CD14-positive monocyte (primary cell): ENCODE data around the gene SLC29A1. TPM values are rescaled to one million over a fixed set of nuclear protein-coding genes. Genes with fewer than 3 reads are reported as not detected.

Experiments
- DNase-seq, 3 donors: peaks; one replicate each; pipeline ENCODE4 v3.0.0-alpha.2; 2011 to 2022
- H2AFZ ChIP-seq: 2 replicates; pipeline ENCODE4 v1.6.0; 2012; ENCODE audit warnings: mild to moderate bottlenecking, low read depth, low read length, inconsistent platforms; ENCODE audit not compliant: insufficient read depth, poor library complexity, severe bottlenecking
- H3K27ac ChIP-seq, 2 donors: 1 replicate in 1 of 2; 2 replicates in 1 of 2; pipeline ENCODE4 v1.5.1; 2012 to 2013; ENCODE audit warnings: low read length in 2 of 2, control low read depth in 1 of 2, inconsistent platforms in 1 of 2, low read depth in 1 of 2, mild to moderate bottlenecking in 1 of 2
- H3K27me3 ChIP-seq, 2 donors: one replicate each; pipeline versions ENCODE4 v1.6.0 to v1.6.1; 2011 to 2013; ENCODE audit warnings: low read length in 2 of 2; ENCODE audit not compliant: control insufficient read depth in 2 of 2, insufficient read depth in 2 of 2
- H3K36me3 ChIP-seq, 2 donors: replicated peaks in 1 of 2; 1 replicate in 1 of 2; 2 replicates in 1 of 2; pipeline versions ENCODE4 v1.5.1 to v1.6.1; 2012 to 2013; ENCODE audit warnings: low read length in 2 of 2, control low read depth in 1 of 2, inconsistent platforms in 1 of 2, mild to moderate bottlenecking in 1 of 2; ENCODE audit not compliant: insufficient read depth in 2 of 2, control insufficient read depth in 1 of 2
- H3K4me1 ChIP-seq, 2 donors: 1 replicate in 1 of 2; 2 replicates in 1 of 2; pipeline versions ENCODE4 v1.5.1 to v1.6.1; 2012 to 2013; ENCODE audit warnings: low read length in 2 of 2, control low read depth in 1 of 2, inconsistent platforms in 1 of 2, mild to moderate bottlenecking in 1 of 2, moderate library complexity in 1 of 2; ENCODE audit not compliant: insufficient read depth in 2 of 2, control insufficient read depth in 1 of 2
- H3K4me2 ChIP-seq: replicated peaks from 2 replicates; pipeline ENCODE3; 2012; ENCODE audit warnings: low read length, moderate library complexity, mild to moderate bottlenecking; ENCODE audit not compliant: poor library complexity, severe bottlenecking; ENCODE audit errors: extremely low read depth
- H3K4me3 ChIP-seq, 3 experiments: fragments of 200-600 bp in 1 of 3; sonication (generic) in 1 of 3; replicated peaks in 1 of 3; 1 replicate in 2 of 3; 2 replicates in 1 of 3; pipeline ENCODE4 v1.5.1; 2011 to 2013; ENCODE audit warnings: low read length in 3 of 3, mild to moderate bottlenecking in 3 of 3, control low read depth in 2 of 3, low read depth in 2 of 3, inconsistent platforms in 1 of 3, moderate library complexity in 1 of 3
- H3K79me2 ChIP-seq: 2 replicates; pipeline ENCODE4 v1.6.0; 2012; ENCODE audit warnings: mild to moderate bottlenecking, control low read depth, inconsistent platforms, low read length, moderate library complexity; ENCODE audit not compliant: insufficient read depth
- H3K9ac ChIP-seq: 2 replicates; pipeline ENCODE4 v1.6.0; 2017; ENCODE audit warnings: low read length, mild to moderate bottlenecking; ENCODE audit not compliant: insufficient read depth, poor library complexity, severe bottlenecking
- H3K9me3 ChIP-seq, 2 donors: replicated peaks in 1 of 2; 1 replicate in 1 of 2; 2 replicates in 1 of 2; pipeline versions ENCODE4 v1.5.1 to v1.6.1; 2012 to 2013; ENCODE audit warnings: low read length in 2 of 2, control low read depth in 1 of 2; ENCODE audit not compliant: control insufficient read depth in 1 of 2, insufficient read depth in 1 of 2
- H4K20me1 ChIP-seq: 2 replicates; pipeline ENCODE4 v1.6.0; 2012; ENCODE audit warnings: mild to moderate bottlenecking, low read length, control low read depth, moderate library complexity; ENCODE audit not compliant: insufficient read depth
- H3K27ac Mint-ChIP-seq, 7 donors: one replicate each; pipeline ENCODE4 v1.8.0; 2020; ENCODE audit warnings: mild to moderate bottlenecking in 7 of 7, mixed read lengths in 7 of 7, moderate library complexity in 6 of 7, inconsistent platforms in 2 of 7
- H3K27me3 Mint-ChIP-seq, 3 donors: one replicate each; pipeline ENCODE4 v1.8.0; 2021 to 2022; ENCODE audit warnings: low read depth in 3 of 3, mild to moderate bottlenecking in 3 of 3, mixed read lengths in 3 of 3, moderate library complexity in 3 of 3, inconsistent platforms in 1 of 3
- H3K36me3 Mint-ChIP-seq, 2 donors: one replicate each; pipeline ENCODE4 v1.8.0; 2020; ENCODE audit warnings: mixed read lengths in 2 of 2, inconsistent platforms in 1 of 2, mild to moderate bottlenecking in 1 of 2
- H3K4me1 Mint-ChIP-seq: one replicate; pipeline ENCODE4 v1.8.0; 2020; ENCODE audit warnings: mild to moderate bottlenecking, mixed read lengths
- H3K4me3 Mint-ChIP-seq, 2 donors: one replicate each; pipeline ENCODE4 v1.8.0; 2020; ENCODE audit warnings: mild to moderate bottlenecking in 2 of 2, mixed read lengths in 2 of 2, moderate library complexity in 1 of 2
- H3K9me3 Mint-ChIP-seq, 7 donors: one replicate each; pipeline ENCODE4 v1.8.0; 2020 to 2022; ENCODE audit warnings: mixed read lengths in 7 of 7, mild to moderate bottlenecking in 6 of 7, moderate library complexity in 6 of 7, inconsistent platforms in 2 of 7
- WGBS: methylation state at CpG from one replicate; pipeline ENCODE4 v1.1.5; 2013; ENCODE audit warnings: missing lambda C conversion rate; ENCODE audit not compliant: insufficient coverage; 5-methylcytosine and 5-hydroxymethylcytosine counted together
- intact Hi-C, 2 donors: fragments of 100-400 bp; cut with micrococcal nuclease; formaldehyde crosslinking; loops; one replicate each; pipeline versions ENCODE4 v1.15.0 to v1.15.1; 2023
- polyA plus RNA-seq, 3 donors: library from polyadenylated mRNA; depleted of rRNA in 1 of 3; unstranded in 2 of 3; stranded (reverse) in 1 of 3; fragments of 300-500 nt in 2 of 3; fragments of >200 nt in 1 of 3; fragmentation: Illumina TruSeq in 2 of 3; gene quantifications; 1 replicate in 2 of 3; 2 replicates in 1 of 3; pipeline ENCODE4 v1.2.3, GENCODE V29; 2012 to 2021
- TF ChIP-seq, protein P1 (sequence below): fragments of 200-600 bp; IDR thresholded peaks from one replicate; pipeline ENCODE4 v1.8.0; 2022; ENCODE audit warnings: antibody characterized with exemption, mild to moderate bottlenecking

The SLC29A1 gene
- polyA plus RNA-seq, 3 donors, result 14.3 to 23.2 (median 15.0) TPM

DNA sequence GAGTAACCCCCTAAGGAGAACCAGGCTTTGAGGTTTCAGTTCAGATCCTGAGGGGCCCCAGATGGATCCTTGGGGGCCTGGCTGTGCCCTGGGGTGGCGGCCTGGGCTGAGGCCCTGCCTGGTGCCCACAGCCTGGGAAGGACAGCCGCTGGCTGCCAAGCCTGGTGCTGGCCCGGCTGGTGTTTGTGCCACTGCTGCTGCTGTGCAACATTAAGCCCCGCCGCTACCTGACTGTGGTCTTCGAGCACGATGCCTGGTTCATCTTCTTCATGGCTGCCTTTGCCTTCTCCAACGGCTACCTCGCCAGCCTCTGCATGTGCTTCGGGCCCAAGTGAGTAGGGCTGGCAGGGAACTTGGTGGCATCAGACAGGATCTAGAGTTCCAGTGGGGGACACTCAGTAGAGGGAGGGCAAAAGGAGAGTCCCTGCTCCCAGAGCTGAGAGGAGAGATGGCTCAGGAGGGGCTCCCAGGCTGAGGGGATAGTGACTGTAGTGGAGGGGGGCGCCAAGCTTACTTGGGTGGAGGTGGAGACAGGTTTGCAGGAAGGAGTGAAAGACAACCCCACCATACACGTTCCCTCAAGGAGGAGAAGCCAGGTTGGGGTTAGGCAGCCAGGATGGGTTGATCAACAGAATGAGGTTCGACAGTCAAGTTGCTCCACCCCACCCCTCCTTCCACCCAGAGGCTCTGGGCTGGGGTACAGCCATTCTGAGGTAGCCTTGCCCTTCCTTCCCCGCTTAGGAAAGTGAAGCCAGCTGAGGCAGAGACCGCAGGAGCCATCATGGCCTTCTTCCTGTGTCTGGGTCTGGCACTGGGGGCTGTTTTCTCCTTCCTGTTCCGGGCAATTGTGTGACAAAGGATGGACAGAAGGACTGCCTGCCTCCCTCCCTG lies 9.5 kb downstream of the SLC29A1 start:
- Mint-ChIP-seq H3K27ac (peak overlapping the region in 5 of 7 donors; percentile 62 to 88 (median 73)), H3K4me3 (peak overlapping the region in 1 of 2 donors; percentile 7), H3K36me3 (peaks cover 19 to 32% of the 10 kb centered on the region in 2 donors), H3K4me1 (peaks cover 47% of the 10 kb centered on the region), H3K27me3 (peaks cover 0 to 3% (median 0%) of the 10 kb centered on the region in 3 donors), H3K9me3 (peaks cover 0 to 1% (median 0%) of the 10 kb centered on the region in 7 donors)
- intact Hi-C loops, result no loop called here
- no peaks in the 10 kb centered on the region for H4K20me1 ChIP-seq
- no peak overlapping the region for H3K4me3 ChIP-seq
- WGBS, result 74% methylated on average over 13 of the region's 16 CpGs
- H3K27me3 ChIP-seq, result no peaks in the 10 kb centered on the region
- peak in 1 of 3 donors; percentile 53 for DNase-seq
- H3K4me2 ChIP-seq, result peak overlapping the region; percentile 2
- TF ChIP-seq, protein P1, sequence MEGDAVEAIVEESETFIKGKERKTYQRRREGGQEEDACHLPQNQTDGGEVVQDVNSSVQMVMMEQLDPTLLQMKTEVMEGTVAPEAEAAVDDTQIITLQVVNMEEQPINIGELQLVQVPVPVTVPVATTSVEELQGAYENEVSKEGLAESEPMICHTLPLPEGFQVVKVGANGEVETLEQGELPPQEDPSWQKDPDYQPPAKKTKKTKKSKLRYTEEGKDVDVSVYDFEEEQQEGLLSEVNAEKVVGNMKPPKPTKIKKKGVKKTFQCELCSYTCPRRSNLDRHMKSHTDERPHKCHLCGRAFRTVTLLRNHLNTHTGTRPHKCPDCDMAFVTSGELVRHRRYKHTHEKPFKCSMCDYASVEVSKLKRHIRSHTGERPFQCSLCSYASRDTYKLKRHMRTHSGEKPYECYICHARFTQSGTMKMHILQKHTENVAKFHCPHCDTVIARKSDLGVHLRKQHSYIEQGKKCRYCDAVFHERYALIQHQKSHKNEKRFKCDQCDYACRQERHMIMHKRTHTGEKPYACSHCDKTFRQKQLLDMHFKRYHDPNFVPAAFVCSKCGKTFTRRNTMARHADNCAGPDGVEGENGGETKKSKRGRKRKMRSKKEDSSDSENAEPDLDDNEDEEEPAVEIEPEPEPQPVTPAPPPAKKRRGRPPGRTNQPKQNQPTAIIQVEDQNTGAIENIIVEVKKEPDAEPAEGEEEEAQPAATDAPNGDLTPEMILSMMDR, result no peak
- peaks cover 5 to 14% of the 10 kb centered on the region in 2 donors for H3K36me3 ChIP-seq
- H3K9ac ChIP-seq, result no peak overlapping the region
- peak overlapping the region; percentile 57 for H2AFZ ChIP-seq
- H3K4me1 ChIP-seq, result peaks cover 28 to 29% of the 10 kb centered on the region in 2 donors
- H3K79me2 ChIP-seq, result no peaks in the 10 kb centered on the region
- H3K27ac ChIP-seq, result peak overlapping the region in 1 of 2 donors; percentile 1
- no peaks in the 10 kb centered on the region for H3K9me3 ChIP-seq

DNA sequence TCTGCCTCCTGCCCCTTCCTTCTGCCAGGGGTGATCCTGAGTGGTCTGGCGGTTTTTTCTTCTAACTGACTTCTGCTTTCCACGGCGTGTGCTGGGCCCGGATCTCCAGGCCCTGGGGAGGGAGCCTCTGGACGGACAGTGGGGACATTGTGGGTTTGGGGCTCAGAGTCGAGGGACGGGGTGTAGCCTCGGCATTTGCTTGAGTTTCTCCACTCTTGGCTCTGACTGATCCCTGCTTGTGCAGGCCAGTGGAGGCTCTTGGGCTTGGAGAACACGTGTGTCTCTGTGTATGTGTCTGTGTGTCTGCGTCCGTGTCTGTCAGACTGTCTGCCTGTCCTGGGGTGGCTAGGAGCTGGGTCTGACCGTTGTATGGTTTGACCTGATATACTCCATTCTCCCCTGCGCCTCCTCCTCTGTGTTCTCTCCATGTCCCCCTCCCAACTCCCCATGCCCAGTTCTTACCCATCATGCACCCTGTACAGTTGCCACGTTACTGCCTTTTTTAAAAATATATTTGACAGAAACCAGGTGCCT lies 10.2 kb downstream of the SLC29A1 start:
- Histone ChIP-seq H3K27ac (peak overlapping the region in 1 of 2 donors; percentile 1), H3K9me3 (no peaks in the 10 kb centered on the region), H4K20me1 (no peaks in the 10 kb centered on the region), H3K4me2 (peak overlapping the region; percentile 2), H3K9ac (no peak overlapping the region), H3K4me3 (no peak overlapping the region), H3K36me3 (peaks cover 5 to 14% of the 10 kb centered on the region in 2 donors), H2AFZ (peak overlapping the region; percentile 57), H3K79me2 (no peaks in the 10 kb centered on the region), H3K27me3 (no peaks in the 10 kb centered on the region), H3K4me1 (peaks cover 32 to 35% of the 10 kb centered on the region in 2 donors)
- H3K27me3 Mint-ChIP-seq, result peaks cover 0 to 5% (median 0%) of the 10 kb centered on the region in 3 donors
- WGBS, result 26% methylated on average over 9 of the region's 14 CpGs
- intact Hi-C loops, result no loop called here
- H3K4me1 Mint-ChIP-seq, result peaks cover 54% of the 10 kb centered on the region
- H3K4me3 Mint-ChIP-seq, result peak overlapping the region in 1 of 2 donors; percentile 7
- peaks cover 0 to 1% (median 0%) of the 10 kb centered on the region in 7 donors for H3K9me3 Mint-ChIP-seq
- TF ChIP-seq, protein P1, result no peak
- peak in 1 of 3 donors; percentile 47 for DNase-seq
- peaks cover 19 to 32% of the 10 kb centered on the region in 2 donors for H3K36me3 Mint-ChIP-seq
- H3K27ac Mint-ChIP-seq, result peak overlapping the region in 5 of 7 donors; percentile 29 to 88 (median 69)
